ENCODE measurements around the gene AGO1.

The AGO1 gene

DNA sequence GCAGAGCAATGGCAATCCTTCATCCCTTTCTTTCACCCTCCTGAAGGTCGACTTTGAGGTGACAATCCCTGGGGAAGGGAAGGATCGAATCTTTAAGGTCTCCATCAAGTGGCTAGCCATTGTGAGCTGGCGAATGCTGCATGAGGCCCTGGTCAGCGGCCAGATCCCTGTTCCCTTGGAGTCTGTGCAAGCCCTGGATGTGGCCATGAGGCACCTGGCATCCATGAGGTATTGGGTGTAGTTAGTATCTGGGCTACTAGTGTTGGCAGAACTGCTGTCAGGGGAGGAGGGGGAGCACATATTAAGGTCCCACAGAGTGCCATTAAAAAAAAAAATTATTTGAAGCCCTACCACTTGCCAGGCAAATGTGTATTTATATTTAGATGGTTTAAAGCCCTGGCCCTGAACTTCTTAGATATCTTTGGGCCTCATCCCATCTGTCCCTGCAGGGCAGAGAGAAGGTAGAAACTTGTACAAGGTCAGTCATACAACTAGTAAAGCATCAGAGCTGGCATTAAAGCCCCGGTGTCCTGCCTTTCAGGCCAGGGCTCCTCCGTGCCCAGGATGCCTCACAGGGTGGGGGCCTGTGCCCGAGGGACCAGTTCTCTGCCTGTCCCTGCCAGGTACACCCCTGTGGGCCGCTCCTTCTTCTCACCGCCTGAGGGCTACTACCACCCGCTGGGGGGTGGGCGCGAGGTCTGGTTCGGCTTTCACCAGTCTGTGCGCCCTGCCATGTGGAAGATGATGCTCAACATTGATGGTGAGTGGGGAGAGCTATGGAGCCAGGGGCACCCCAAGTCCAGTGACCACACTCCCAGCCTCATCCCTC lies 10.3 kb downstream of the AGO1 start:
- H3K4me3 ChIP-seq (ENCODE audit: low read length): no peak overlapping the region
- no peak for DNase-seq (ENCODE audit: low read depth)
- no peak for TF ChIP-seq CTCF (conservative IDR thresholded peaks at IDR 0.05; ENCODE audit: low read depth, low read length)

DNA sequence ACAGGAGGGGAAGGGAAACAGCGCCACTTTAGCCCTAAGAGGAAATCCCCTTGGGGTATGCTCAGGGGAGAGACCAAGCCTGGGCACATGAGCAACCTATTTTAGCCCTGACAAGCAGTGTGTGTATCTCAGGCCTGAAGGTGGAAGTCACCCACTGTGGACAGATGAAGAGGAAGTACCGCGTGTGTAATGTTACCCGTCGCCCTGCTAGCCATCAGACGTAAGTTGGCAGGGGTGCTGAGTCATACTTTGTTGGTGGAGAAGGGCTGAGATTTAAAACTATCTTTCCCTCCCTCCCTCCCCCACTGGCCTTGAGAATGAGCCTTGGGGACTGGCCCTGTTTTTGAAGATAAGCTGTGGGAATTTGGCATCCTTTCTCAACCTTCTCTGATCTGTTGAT lies 11.2 kb downstream of the AGO1 start:
- no peak for DNase-seq (ENCODE audit: low read depth)
- TF ChIP-seq CTCF (conservative IDR thresholded peaks at IDR 0.05; ENCODE audit: low read depth, low read length): no peak
- no peak overlapping the region for H3K4me3 ChIP-seq (ENCODE audit: low read length)

GRCh38 chr1:35894656-35895055 lies 11.6 kb downstream of the AGO1 start:
- H3K4me3 ChIP-seq (ENCODE audit: low read length): no peak overlapping the region
- no peak for DNase-seq (ENCODE audit: low read depth)
- TF ChIP-seq CTCF (conservative IDR thresholded peaks at IDR 0.05; ENCODE audit: low read depth, low read length): no peak

- no peak overlapping the region for H3K4me3 ChIP-seq (ENCODE audit: low read length)
- no peak for TF ChIP-seq CTCF (conservative IDR thresholded peaks at IDR 0.05; ENCODE audit: low read depth, low read length)
- no peak for DNase-seq (ENCODE audit: low read depth)
These were observed 16.9 kb downstream of the AGO1 start for GRCh38 chr1:35899941-35900340.

DNA sequence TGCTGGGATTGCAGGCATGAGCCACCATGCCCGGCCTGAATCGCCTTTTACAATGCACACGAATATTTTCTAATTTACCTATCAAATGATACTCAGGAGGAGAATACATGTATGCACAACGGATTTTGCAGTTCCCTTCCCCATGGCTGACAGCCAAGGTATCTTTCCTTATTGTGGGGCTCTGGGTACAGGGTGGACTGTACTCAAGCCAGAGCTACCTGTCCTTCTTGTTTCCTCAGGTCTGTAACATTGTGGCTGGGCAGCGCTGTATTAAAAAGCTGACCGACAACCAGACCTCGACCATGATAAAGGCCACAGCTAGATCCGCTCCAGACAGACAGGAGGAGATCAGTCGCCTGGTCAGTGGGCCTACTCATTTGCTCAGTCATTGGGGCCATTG lies 18.2 kb downstream of the AGO1 start:
- no peak overlapping the region for H3K4me3 ChIP-seq (ENCODE audit: low read length)
- no peak for DNase-seq (ENCODE audit: low read depth)
- no peak for TF ChIP-seq CTCF (conservative IDR thresholded peaks at IDR 0.05; ENCODE audit: low read depth, low read length)

- no peak for DNase-seq (ENCODE audit: low read depth)
- no peak for TF ChIP-seq CTCF (conservative IDR thresholded peaks at IDR 0.05; ENCODE audit: low read depth, low read length)
These were observed 19.7 kb downstream of the AGO1 start for GRCh38 chr1:35902671-35903070.

DNA sequence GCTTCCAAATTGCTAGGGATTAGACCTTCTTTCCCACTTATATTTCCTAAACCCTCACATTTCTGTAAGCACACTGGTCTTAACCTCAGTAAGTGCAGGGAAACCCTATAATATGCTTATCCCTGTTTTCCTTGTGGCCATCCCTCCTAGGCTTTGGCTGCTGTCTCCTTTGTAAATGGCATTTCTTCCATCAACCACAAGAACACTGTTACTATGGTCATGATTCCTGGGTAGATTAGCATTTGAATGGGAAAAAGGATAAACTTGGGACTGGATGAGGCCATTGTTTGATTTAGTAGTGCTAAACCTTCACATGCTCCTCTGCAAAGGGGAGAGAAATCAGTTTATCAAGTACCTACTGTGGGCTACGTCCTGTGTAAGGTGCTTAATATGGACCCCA lies 31.7 kb downstream of the AGO1 start:
- no peak for TF ChIP-seq CTCF (conservative IDR thresholded peaks at IDR 0.05; ENCODE audit: low read depth, low read length)
- DNase-seq (ENCODE audit: low read depth): no peak
- no peak overlapping the region for H3K4me3 ChIP-seq (ENCODE audit: low read length)

More at GRCh38 chr1:35902671-35903070, 19.7 kb downstream of the AGO1 start:
- H3K4me3 ChIP-seq (ENCODE audit: low read length): no peak overlapping the region

Measured in retinal pigment epithelial cell (primary cell).